Epithelial cell of prostate (primary cell): ENCODE data around the gene TSR3.

ENCODE experiments used
- DNase-seq: peaks from one replicate; pipeline ENCODE4 v3.0.0-alpha.2; 2011; ENCODE audit warnings: low read depth, low spot score
- H3K27ac ChIP-seq: fragments of 450-650 bp; 2 replicates; pipeline ENCODE4 v1.5.1; 2017; ENCODE audit warnings: mild to moderate bottlenecking

TSR3 gene

DNA sequence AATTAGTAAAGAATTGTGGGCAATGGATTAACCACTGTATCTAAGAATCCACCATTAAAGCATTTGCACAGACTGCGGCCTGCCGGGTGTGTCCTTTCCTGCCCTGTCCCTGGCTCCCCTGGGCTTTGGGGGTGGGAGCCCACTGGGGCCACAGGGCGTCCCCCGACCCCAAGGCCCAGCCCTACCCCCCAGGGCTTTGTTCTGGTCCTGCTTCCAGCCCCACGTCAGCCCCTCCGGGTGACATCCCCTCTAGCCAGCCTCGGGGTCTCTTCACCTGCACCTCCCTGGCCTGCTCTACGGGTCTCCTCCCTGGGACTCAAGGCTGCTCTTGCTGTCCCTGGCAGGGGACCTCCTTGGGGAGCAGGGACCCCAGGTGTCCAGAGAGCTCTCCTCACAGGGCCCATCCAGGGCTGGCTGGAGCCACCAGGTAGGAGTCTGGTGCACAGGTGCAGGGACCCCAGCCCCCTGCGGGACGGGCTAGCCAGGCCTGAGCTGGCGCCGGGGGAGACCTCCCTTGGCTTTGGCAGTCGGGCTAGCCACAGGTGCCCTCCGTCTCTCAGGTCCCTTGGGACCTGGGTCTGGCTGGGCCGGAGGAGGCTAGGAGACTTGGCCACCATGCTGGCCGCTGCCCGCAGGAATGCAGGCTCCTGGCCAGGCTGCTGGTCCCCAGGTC lies 24.6 kb downstream of the TSR3 start:
- no peak overlapping the region for H3K27ac ChIP-seq
- DNase-seq: no peak

DNA sequence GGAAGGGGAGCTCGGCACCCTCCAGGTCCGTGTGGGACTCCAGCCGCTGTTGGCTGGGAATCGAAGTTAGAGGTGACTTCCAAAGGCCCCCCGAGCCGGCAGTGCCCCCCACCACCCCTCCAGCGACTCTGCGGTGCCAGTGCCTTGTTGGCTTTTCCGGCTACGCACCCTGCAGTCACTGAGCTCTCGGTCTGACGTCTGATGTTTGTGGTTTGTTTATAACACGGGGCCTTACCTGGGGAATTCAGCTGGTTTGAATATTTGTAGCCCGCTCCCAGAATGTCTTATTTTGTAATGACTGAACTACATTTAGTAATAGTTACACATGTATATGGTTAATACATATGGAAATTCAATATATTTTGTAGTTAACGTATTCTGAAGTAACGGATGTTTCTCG lies 25.3 kb downstream of the TSR3 start:
- no peak for DNase-seq
- H3K27ac ChIP-seq: no peak overlapping the region

DNA sequence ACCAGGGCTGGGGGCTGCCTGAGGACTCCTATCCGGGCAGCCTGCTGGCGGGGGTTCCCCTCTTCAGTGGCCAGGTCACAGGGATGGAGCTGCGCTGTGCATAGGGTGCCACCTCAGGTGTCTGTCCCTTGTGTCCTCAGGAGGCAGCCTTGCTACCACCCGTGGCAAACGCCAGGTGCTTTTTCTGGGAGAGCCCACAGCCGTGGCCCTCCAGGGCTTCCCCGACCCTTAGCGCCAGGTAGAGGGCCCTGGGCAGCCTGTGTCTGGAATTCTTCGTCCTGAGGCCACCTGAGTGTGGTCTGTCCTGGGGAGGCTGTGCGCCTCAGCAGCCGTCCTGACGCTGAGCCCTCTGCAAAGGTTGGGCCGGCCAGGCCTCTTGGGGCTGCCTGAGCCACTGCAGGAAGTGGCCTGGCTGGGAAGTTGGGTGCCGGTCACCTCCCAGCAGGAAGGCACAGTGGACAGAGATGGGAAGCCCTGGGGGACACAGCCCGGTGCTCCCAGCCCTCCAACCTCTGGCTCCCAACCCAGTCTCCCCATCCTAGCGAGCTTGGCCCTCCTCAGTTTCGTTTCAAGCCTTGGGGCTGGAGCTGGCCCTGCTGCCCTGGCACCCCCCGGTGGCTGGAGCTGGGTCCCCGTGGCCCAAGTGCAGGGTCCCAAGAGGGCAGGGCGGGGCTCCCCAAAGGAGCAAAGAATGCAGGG lies 25.9 kb downstream of the TSR3 start:
- no peak for DNase-seq
- H3K27ac ChIP-seq: no peak overlapping the region

DNA sequence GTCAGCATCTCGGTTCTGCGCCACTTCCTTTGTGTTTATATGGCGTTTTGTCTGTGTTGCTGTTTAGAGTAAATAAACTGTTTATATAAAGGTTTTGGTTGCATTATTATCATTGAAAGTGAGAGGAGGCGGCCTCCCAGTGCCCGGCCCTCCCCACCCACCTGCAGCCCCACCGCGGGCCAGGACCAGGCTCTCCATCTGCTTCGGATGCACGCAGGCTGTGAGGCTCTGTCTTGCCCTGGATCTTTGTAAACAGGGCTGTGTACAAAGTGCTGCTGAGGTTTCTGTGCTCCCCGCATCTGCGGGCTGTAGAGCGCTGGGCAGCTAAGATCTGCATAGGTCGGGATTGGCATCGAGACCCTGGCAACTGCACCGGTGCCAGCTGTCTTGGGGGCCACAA lies 26.4 kb downstream of the TSR3 start:
- H3K27ac ChIP-seq: no peak overlapping the region
- DNase-seq: no peak

DNA sequence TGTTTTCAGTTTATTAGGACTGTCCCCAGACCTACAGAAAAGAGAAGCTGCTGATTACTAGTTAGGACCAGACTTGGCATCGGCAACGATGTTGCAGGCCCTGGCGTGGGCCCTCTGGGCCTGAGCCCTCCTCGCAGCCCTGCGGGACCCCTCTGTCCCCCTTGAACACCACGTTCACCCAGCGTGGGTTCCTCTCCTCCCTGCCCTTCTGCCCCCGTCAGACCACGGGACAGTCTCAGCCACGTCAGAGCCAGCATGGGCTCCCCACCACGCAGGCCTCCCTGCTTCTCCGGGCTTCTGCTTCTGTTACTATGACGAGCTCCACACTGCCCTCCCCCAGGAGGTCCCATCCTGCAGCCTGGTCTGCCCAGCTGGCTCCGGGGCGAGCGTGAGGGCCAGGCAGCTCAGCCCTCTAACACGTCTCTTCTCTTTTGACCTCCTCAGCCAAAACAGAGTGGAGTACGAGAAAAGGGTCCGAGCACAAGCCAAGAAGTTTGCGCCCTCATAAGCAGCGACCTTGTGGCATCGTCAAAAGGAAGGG lies 27.3 kb downstream of the TSR3 start:
- no peak overlapping the region for H3K27ac ChIP-seq

DNA sequence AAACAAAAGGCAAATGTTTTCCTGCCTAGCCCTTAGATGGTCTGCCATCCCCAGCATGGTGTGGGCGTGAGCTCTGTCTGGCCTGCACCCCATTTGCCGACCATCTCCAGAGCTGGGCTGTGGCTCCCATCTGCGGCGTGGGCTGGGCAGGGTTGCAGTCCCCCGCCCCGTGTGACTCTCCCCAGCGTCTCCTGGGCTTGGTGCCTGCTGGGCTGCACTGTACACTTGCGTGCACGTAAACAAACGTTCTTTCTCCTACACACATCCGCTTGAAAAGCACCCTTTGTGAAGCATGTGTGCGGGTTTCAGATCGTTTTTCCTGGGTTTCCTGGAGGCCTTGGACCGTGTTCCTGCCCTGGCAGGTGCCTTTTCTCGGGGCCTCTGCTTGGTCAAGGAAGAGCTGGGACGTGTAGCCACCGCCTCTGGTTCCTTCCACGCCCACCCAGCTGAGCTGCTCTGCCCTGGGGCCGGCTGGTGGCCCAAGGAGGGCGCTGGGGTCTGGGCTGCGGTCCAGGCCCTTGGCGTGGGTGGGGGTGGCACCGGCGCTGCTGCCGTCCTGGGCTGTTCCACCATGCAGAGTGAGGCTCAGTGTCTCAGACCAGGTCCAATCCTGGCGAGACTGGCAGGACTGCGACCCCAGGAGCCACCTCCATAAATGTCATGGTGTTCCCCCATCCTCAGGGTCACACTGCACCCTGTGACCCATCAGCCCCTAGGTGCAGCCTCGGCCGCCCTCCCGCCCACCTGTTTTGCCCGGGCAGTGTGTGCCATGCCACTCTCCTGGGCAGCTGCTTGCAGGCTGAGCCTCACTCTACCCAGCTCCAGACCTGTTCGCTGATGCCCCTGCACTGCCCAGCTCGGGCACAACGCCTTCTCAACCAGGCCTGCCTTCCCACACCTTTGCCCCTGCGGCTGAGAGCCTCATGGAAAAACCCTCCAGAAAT lies 28.1 kb downstream of the TSR3 start:
- no peak for DNase-seq
- H3K27ac ChIP-seq: no peak overlapping the region

More for the DNA sequence above, 27.3 kb downstream of the TSR3 start:
- DNase-seq: no peak

DNA sequence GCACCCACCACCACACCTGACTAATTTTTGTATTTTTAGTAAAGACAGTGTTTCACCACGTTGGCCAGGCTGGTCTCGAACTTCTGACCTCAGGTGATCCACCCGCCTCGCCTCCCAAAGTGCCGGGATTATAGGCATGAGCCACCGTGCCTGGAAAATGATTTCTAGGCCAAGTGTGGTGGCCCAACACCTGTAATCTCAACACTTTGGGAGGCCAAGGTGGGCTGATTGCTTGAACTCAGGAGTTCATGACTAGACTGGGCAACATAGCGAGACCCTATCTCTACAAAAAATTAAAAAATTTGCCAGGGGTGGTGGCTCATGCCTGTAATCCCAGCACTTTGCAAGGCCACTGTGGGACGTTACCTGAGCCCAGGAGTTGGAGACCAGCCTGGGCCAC lies 29.3 kb downstream of the TSR3 start:
- DNase-seq: no peak
- no peak overlapping the region for H3K27ac ChIP-seq

DNA sequence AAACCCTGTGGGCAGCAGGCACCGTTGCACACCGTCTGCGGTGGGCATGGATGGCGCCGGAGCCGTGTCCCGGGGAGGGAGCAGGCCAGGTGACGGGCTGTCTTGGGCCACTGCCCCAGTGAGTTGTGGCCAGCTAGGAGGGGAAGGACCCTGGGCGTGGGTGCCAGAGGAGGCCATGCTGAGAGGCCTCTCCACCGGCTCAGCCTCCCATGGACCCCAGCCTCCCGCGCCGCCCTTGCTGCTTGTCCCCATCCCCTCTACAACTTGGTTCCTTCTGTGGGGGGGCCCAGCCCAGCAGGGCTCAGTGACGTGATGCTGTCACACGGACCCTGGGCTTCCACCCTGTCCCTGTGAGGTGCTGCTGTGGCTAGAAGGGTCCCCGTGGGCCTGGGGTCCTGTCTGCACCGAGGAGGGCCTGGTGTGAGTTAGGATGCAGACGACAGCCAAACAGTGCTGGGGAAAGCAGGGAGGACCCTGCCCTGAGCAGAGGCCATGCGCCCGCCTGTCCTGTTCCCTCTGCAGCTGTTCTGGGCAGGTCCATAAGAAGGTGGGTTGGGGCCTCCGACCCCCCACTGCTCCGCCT lies 30.9 kb downstream of the TSR3 start:
- no peak overlapping the region for H3K27ac ChIP-seq

DNA sequence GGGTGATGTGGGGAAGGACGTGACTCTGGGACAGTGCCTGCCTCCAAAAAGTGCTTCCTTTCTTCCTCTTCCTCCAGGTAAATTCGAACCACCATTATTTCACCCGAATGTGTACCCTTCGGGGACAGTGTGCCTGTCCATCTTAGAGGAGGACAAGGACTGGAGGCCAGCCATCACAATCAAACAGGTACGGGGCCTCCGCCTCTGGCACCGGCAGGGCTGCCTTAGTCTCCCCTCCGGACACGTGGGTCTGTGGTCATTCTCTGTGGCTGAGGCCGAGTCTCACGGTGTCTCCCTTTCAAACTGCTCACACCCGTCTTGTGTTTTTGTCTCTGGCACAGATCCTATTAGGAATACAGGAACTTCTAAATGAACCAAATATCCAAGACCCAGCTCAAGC lies 31.6 kb downstream of the TSR3 start:
- H3K27ac ChIP-seq: no peak overlapping the region
- no peak for DNase-seq

More for the DNA sequence above, 30.9 kb downstream of the TSR3 start:
- no peak for DNase-seq

DNA sequence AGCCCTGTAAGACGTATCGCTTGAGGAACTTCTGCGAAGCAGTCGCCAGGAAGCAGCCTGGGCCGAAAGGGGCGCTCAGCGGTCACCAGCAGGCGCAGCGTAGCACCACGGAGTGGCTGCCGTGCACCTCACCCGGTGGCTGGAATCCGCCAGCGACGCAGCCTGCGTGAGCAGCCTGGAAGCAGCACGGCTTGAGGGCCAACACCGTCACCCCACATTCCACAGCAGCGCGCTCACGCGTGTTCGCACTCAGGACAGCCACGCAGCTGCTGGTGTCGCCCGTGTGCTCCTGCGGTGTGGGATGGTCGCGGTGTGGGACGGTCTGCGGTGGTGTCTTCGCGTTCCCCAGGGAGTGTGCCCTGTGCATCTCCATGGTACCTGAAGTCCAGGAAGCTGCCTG lies 32.6 kb downstream of the TSR3 start:
- no peak for DNase-seq
- H3K27ac ChIP-seq: no peak overlapping the region

DNA sequence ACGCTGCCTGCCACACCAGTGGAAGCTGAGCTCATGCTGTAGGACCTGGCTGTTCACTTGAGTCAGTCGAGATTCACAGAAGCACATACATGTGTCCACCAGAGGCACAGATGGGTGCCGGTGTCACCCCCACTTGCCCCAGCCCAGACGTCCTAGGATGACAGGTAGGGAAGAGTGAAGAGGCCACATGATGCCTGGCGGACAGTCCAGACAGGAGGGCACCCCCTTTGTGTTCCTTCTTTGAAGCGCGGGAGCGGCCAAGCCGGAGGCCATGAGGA lies 33.5 kb downstream of the TSR3 start:
- no peak overlapping the region for H3K27ac ChIP-seq
- no peak for DNase-seq

DNA sequence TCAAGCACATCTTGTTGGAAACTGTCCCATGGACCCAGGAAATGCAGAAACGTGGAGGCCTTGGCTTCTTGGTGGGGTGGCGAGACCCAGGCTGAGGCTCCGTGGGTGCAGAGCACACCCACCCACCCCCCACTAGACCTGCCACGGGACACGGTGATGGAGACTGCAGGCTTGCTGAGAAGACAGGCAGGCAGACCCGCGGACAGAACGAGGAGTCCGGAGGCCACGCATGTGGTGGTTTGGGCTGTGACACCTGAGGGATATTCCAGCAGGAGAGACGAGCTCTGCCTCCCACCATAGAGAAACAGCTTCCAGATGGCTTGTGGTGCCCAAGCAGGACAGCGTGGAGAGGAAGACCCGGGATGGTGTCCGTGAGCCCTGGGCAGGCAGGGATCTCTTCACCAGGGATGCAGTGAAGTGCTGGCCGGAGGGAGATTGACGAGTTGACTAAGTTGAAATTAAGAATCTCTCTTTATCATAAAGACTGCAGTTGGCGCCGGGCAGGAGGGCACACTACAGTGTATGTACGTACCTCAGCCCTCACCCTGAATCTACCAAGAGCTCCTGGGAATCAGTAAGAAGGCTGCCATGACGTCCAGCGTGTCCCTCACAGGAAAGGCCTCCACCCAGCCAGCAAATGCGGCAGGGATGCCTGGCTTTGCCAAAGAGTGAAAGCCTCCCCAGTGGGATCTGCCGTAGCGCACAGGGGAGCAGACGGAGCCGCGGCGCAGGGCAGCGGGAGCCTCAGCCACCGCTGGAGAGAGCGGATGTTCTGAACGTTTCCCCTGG lies 34.0 kb downstream of the TSR3 start:
- no peak overlapping the region for H3K27ac ChIP-seq
- DNase-seq: no peak

DNA sequence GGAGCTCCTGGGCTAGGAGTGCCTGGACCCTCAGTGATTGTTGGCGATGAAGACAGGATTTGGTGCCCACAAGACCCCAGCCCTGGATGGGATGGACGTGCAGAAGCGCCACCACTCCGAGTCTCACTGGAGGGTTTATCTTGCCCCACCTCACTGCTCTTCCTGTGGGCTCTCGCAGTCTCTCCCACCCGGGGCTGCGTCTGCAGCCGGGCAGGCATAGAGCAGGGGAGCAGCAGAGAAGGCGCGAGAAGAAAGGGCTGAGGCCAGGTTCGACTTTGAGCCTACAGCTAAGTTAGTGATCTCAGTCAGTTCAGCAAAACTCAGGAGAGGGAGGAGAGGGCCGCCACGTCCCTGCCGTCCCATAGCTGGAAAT lies 35.7 kb downstream of the TSR3 start:
- DNase-seq: no peak
- H3K27ac ChIP-seq: no peak overlapping the region

DNA sequence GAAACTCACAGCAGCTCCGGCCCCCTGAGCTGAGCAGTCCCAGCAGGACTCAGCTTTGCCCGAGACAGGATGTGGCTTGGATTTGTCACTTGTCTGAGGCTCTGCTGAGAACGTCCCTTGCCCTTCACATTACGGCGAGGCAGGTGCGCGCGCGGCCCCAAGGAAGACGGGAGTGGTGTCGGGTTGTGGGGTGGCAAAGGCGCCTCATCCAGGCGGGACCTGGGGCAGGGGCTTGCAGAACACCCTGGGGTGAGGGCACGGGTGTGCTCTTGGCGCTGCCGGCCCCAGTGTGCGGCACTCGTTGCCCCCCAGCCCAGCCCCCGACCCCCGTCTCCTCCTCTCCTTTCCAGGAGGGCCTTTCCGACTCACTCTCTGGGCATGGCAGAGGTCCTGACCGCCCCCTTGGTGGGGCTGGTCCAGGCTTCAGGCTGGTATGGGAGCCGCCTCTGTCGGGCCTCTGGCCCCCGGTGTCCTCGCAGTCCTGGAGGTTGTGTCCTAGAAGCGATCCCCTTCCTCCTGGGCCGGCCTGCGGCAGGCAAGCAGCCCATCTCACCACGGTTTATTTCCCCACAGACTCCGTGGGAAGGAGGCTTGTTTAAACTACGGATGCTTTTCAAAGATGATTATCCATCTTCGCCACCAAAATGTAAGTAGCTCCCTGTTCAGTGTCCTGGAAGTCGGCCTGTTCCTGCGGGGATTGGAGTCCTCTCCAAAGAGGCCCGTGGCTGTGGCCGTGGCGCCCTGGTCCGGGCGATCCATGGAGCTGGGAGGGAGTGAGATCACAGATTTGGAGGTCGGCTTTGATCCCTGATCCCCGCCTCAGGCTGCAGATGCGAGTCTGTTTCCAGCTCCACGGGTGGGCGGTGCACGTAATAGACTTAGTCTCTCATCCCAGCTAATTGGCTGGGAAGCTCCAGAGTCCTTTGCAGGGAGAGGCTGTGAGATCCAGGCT lies 36.3 kb downstream of the TSR3 start:
- no peak overlapping the region for H3K27ac ChIP-seq
- DNase-seq: no peak

DNA sequence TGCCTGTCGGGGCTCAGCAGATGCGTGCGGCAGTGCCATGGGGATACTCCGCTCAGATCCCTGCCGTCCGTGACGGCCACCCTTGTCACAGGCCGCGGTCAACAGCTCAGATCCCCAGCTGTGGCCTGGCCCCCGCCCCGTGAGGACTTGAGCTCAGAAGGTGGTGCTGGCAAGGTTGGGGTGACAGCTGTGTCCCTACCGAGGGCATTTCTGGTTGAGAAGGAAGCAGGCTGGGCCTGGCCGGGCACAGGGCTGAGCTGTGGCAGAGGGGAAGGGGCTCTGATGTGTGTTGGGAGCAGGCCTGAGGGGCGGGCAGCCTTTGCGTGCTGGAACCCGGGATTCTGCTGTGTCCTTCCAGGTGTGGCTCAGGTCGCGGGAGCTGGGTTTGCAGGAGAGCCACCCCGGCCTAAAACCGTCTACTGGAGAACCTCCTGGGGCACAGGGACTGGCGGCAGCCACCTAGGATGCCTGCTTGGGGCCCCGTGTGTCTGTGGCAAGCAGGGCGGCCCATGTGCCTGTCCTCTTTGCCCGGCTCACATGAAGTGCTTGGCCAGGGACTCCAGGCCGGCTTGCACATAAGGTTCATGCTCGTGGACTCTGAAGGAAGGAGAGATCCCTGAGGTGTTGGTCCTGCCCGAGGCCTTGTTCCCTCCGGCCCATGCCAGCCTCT lies 37.1 kb downstream of the TSR3 start:
- H3K27ac ChIP-seq: no peak overlapping the region
- DNase-seq: no peak

DNA sequence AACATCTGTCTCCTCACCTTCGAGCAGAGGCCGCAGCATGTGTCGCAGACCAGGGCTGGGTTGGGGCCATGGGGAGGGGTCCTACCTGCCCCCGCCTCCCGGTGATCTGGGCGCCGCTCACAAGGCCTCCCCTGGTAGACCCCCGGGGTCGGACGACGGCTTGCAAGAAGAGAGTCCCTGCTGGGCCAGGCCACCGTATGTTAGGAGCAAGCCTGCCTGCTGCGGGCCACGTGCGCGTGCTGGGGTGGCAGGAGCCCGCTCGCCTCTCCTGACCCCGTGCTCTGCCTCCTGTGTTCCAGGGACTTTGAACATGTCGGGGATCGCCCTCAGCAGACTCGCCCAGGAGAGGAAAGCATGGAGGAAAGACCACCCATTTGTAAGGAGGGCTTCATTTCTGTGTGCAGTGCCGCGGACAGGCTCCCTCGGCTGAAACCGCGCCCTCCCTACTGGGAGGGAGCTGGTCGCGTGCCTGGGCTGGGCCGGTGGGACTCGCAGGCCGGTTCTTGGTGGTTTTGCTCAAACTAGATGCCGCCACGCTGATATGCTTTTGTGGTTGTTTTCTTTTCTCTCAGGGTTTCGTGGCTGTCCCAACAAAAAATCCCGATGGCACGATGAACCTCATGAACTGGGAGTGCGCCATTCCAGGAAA lies 37.8 kb downstream of the TSR3 start:
- DNase-seq: no peak
- no peak overlapping the region for H3K27ac ChIP-seq

DNA sequence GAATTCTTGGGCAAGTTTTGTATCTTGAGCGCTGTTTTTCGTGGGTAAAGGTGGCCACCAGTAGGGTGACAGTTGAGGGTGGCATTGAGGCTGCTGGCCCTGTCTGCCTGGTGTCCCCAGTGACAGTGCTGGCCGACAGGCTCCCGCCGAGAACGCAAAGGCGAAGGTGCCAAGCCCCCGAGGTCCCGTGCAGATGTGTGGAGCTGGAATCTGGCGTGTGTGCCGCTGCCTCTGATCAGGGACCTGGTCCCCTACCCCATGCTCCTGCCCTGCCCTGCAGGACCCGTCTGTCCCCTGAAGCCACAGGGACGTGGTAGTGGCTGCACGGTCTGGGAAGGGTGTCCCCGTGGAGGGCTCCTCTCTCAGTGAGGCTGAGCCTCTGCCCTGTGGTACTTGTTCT lies 38.8 kb downstream of the TSR3 start:
- H3K27ac ChIP-seq: no peak overlapping the region

DNA sequence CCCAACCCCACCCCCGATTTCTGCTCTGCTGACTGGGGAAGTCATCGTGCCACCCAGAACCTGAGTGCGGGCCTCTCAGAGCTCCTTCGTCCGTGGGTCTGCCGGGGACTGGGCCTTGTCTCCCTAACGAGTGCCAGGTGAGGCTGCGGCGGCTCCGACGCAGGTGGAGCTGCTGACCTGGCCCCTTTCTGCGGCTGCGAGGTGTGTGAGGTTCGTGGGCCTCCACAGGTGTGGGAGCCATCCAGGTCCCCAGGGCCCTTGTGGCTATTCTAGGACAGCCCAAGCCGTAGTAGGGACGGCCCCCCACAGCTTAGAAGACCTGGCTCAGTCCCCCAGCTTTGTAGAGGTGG lies 39.2 kb downstream of the TSR3 start:
- DNase-seq: no peak
- H3K27ac ChIP-seq: no peak overlapping the region

More for the DNA sequence above, 38.8 kb downstream of the TSR3 start:
- DNase-seq: no peak
